HUES6 (cell line): ENCODE measurements around the gene HIPK2.

ENCODE experiments used
- H3K27ac ChIP-seq: 2 replicates; pipeline ENCODE4 v1.7.0; 2013; ENCODE audit warnings: low read depth, mild to moderate bottlenecking, low read length, inconsistent platforms
- H3K27me3 ChIP-seq: 2 replicates; pipeline ENCODE4 v1.6.1; 2013; ENCODE audit warnings: low read length; ENCODE audit not compliant: control insufficient read depth, insufficient read depth
- H3K36me3 ChIP-seq: 2 replicates; pipeline ENCODE4 v1.6.1; 2013; ENCODE audit warnings: low read length; ENCODE audit not compliant: control insufficient read depth, insufficient read depth
- H3K4me1 ChIP-seq: 2 replicates; pipeline ENCODE4 v1.6.1; 2013; ENCODE audit warnings: low read length; ENCODE audit not compliant: control insufficient read depth, insufficient read depth
- H3K4me3 ChIP-seq: 2 replicates; pipeline ENCODE4 v1.5.1; 2013; ENCODE audit warnings: low read depth, low read length
- H3K9ac ChIP-seq: one replicate; pipeline ENCODE4 v1.6.1; 2013; ENCODE audit warnings: mild to moderate bottlenecking, low read length
- H3K9me3 ChIP-seq: 2 replicates; pipeline ENCODE4 v1.6.1; 2013; ENCODE audit warnings: low read depth, low read length; ENCODE audit not compliant: control insufficient read depth, insufficient read depth

HIPK2 gene

GRCh38 chr7:139743967-139744767 lies 33.6 kb downstream of the HIPK2 start:
- Histone ChIP-seq H3K9me3 (no peaks in the 10 kb centered on the region), H3K4me1 (peaks cover 18% of the 10 kb centered on the region)

GRCh38 chr7:139743267-139743966 lies 34.4 kb downstream of the HIPK2 start:
- no peak overlapping the region for H3K27ac ChIP-seq
- H3K4me1 ChIP-seq = peaks cover 18% of the 10 kb centered on the region
- no peaks in the 10 kb centered on the region for H3K36me3 ChIP-seq
- no peaks in the 10 kb centered on the region for H3K27me3 ChIP-seq
- no peak overlapping the region for H3K4me3 ChIP-seq
- no peaks in the 10 kb centered on the region for H3K9me3 ChIP-seq
- H3K9ac ChIP-seq = no peak overlapping the region

More at GRCh38 chr7:139743967-139744767, 33.6 kb downstream of the HIPK2 start:
- Histone ChIP-seq H3K9ac (no peak overlapping the region), H3K4me3 (no peak overlapping the region), H3K27me3 (no peaks in the 10 kb centered on the region), H3K27ac (no peak overlapping the region), H3K36me3 (no peaks in the 10 kb centered on the region)

GRCh38 chr7:139741789-139742344 lies 35.9 kb downstream of the HIPK2 start:
- no peak overlapping the region for H3K9ac ChIP-seq
- no peaks in the 10 kb centered on the region for H3K36me3 ChIP-seq
- peaks cover 18% of the 10 kb centered on the region for H3K4me1 ChIP-seq
- H3K4me3 ChIP-seq = no peak overlapping the region
- no peaks in the 10 kb centered on the region for H3K9me3 ChIP-seq
- no peaks in the 10 kb centered on the region for H3K27me3 ChIP-seq
- no peak overlapping the region for H3K27ac ChIP-seq

GRCh38 chr7:139741239-139741638 lies 36.6 kb downstream of the HIPK2 start:
- no peaks in the 10 kb centered on the region for H3K36me3 ChIP-seq
- no peak overlapping the region for H3K27ac ChIP-seq
- no peak overlapping the region for H3K4me3 ChIP-seq
- no peak overlapping the region for H3K9ac ChIP-seq
- no peaks in the 10 kb centered on the region for H3K9me3 ChIP-seq
- H3K4me1 ChIP-seq = peaks cover 13% of the 10 kb centered on the region
- no peaks in the 10 kb centered on the region for H3K27me3 ChIP-seq

GRCh38 chr7:139739863-139740597 lies 37.8 kb downstream of the HIPK2 start:
- Histone ChIP-seq H3K9me3 (no peaks in the 10 kb centered on the region), H3K36me3 (no peaks in the 10 kb centered on the region), H3K27me3 (no peaks in the 10 kb centered on the region), H3K4me1 (peaks cover under 1% of the 10 kb centered on the region; the same call in 1 of the 2 replicates), H3K9ac (no peak overlapping the region), H3K4me3 (no peak overlapping the region), H3K27ac (no peak overlapping the region)

- Histone ChIP-seq H3K9ac (no peak overlapping the region), H3K4me1 (no peaks in the 10 kb centered on the region), H3K9me3 (no peaks in the 10 kb centered on the region), H3K36me3 (no peaks in the 10 kb centered on the region), H3K4me3 (no peak overlapping the region), H3K27ac (no peak overlapping the region), H3K27me3 (no peaks in the 10 kb centered on the region)
Measured at GRCh38 chr7:139738772-139739171, 39.0 kb downstream of the HIPK2 start.

GRCh38 chr7:139738101-139738489 lies 39.7 kb downstream of the HIPK2 start:
- no peaks in the 10 kb centered on the region for H3K27me3 ChIP-seq
- H3K36me3 ChIP-seq = no peaks in the 10 kb centered on the region
- no peak overlapping the region for H3K4me3 ChIP-seq
- no peak overlapping the region for H3K27ac ChIP-seq
- H3K9ac ChIP-seq = no peak overlapping the region
- peaks cover 2% of the 10 kb centered on the region; the same call in 1 of the 2 replicates for H3K9me3 ChIP-seq
- H3K4me1 ChIP-seq = no peaks in the 10 kb centered on the region

GRCh38 chr7:139737221-139738100 lies 40.3 kb downstream of the HIPK2 start:
- no peak overlapping the region for H3K4me3 ChIP-seq
- H3K4me1 ChIP-seq = no peaks in the 10 kb centered on the region
- no peaks in the 10 kb centered on the region for H3K36me3 ChIP-seq

GRCh38 chr7:139735912-139736595 lies 41.7 kb downstream of the HIPK2 start:
- no peaks in the 10 kb centered on the region for H3K36me3 ChIP-seq
- peaks cover 9% of the 10 kb centered on the region; the same call in 1 of the 2 replicates for H3K4me1 ChIP-seq
- H3K9me3 ChIP-seq = peaks cover 3% of the 10 kb centered on the region; the same call in 1 of the 2 replicates
- no peaks in the 10 kb centered on the region for H3K27me3 ChIP-seq
- no peak overlapping the region for H3K4me3 ChIP-seq
- H3K9ac ChIP-seq = no peak overlapping the region
- H3K27ac ChIP-seq = no peak overlapping the region

More at GRCh38 chr7:139737221-139738100, 40.3 kb downstream of the HIPK2 start:
- H3K27me3 ChIP-seq = no peaks in the 10 kb centered on the region
- no peak overlapping the region for H3K9ac ChIP-seq
- peaks cover 3% of the 10 kb centered on the region; the same call in 1 of the 2 replicates for H3K9me3 ChIP-seq
- H3K27ac ChIP-seq = no peak overlapping the region
